Breast epithelium (tissue), 4 donors: ENCODE results near the gene CCNF. TPM values are rescaled to one million over a fixed set of nuclear protein-coding genes. Genes with fewer than 3 reads are reported as not detected.
"Not testable (repeated sequence)": the region's sequence is repeated elsewhere in the genome, so short reads cannot be mapped to it uniquely, and the experiment has no call there.

ENCODE experiments used
- DNase-seq, 2 donors: peaks; one replicate each; pipeline ENCODE4 v3.0.0-alpha.2; 2019; ENCODE audit warnings: low spot score in 2 of 2
- H3K27ac ChIP-seq, 2 donors: fragments of 200-600 bp; sonication (generic) in 1 of 2; one replicate each; pipeline ENCODE4 v1.5.1; 2016 to 2019; ENCODE audit warnings: mild to moderate bottlenecking in 1 of 2
- H3K27me3 ChIP-seq, 2 donors: fragments of 200-600 bp; sonication (generic) in 1 of 2; one replicate each; pipeline versions ENCODE4 v1.5.1 to v1.6.0; 2017 to 2019; ENCODE audit warnings: control low read depth in 1 of 2, mild to moderate bottlenecking in 1 of 2
- H3K36me3 ChIP-seq: fragments of 200-600 bp; one replicate; pipeline ENCODE4 v1.5.1; 2019
- H3K4me1 ChIP-seq, 2 donors: fragments of 200-600 bp; sonication (generic); one replicate each; pipeline ENCODE4 v1.5.1; 2016 to 2019; ENCODE audit warnings: control low read depth in 1 of 2
- H3K4me3 ChIP-seq, 3 donors: fragments of 200-600 bp; sonication (generic); 1 replicate in 2 of 3; 2 replicates in 1 of 3; pipeline ENCODE4 v1.5.1; 2016 to 2019; ENCODE audit warnings: mild to moderate bottlenecking in 3 of 3, moderate library complexity in 2 of 3
- H3K9me3 ChIP-seq, 2 donors: fragments of 200-600 bp; sonication (generic) in 1 of 2; one replicate each; pipeline ENCODE4 v1.5.1; 2016 to 2019; ENCODE audit warnings: control low read depth in 1 of 2
- CTCF ChIP-seq, 3 donors: fragments of 450-650 bp; IDR thresholded peaks; one replicate each; pipeline ENCODE4 v1.5.1; 2016 to 2017; ENCODE audit warnings: antibody characterized with exemption in 3 of 3, mild to moderate bottlenecking in 3 of 3, moderate library complexity in 3 of 3
- POLR2A ChIP-seq: fragments of 450-650 bp; IDR thresholded peaks from one replicate; pipeline ENCODE4 v1.6.1; 2016; ENCODE audit warnings: antibody characterized with exemption, mild to moderate bottlenecking, moderate library complexity
- POLR2AphosphoS5 ChIP-seq, 3 donors: sonication (generic); formaldehyde crosslinking; IDR thresholded peaks; one replicate each; pipeline ENCODE4 v1.6.1; 2017; ENCODE audit warnings: antibody characterized with exemption in 3 of 3
- intact Hi-C: fragments of 100-400 bp; cut with DNase I; formaldehyde crosslinking; loops from one replicate; pipeline ENCODE4 v1.15.1; 2023; ENCODE audit warnings: low total_unique reads
- total RNA-seq, 3 donors: library from RNA; depleted of rRNA; stranded (reverse); fragments of >200 nt; gene quantifications; one replicate each; pipeline ENCODE4 v1.1.0, GENCODE V29; 2016

The CCNF gene
- total RNA-seq, 3 donors from 2014 or later: 1.6 to 2.9 (median 2.7) TPM

DNA sequence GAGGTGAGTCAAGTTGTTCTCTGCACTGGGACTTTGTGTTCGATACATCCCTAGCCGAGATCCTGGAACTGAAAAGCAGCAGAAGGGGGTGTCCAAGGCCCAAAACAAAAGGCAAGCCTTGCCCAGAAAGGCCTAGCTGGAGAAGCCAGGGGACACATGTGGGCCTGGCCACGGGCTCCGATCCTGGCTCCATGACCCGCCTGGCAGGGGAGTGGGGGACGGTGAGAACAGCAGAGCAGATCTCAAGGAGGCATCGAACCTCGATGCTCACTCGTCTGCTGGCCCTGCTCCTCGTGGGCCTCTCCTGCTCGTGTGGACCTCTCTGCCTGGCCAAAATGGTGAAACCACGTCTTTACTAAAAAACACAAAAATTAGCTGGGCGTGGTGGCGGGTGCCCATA, 8.9 kb downstream of the CCNF start:
- H3K36me3 ChIP-seq: no peaks in the 10 kb centered on the region
- no peaks in the 10 kb centered on the region for H3K4me1 ChIP-seq
- no peak for TF ChIP-seq POLR2A
- no peak for TF ChIP-seq CTCF (IDR thresholded peaks at IDR 0.05)
- TF ChIP-seq POLR2AphosphoS5 (IDR thresholded peaks at IDR 0.05): no peak
- no peaks in the 10 kb centered on the region for H3K27me3 ChIP-seq
- H3K9me3 ChIP-seq: no peaks in the 10 kb centered on the region
- no peak overlapping the region for H3K4me3 ChIP-seq
- H3K27ac ChIP-seq: no peak overlapping the region
- intact Hi-C loops: no loop called here
- no peak for DNase-seq

DNA sequence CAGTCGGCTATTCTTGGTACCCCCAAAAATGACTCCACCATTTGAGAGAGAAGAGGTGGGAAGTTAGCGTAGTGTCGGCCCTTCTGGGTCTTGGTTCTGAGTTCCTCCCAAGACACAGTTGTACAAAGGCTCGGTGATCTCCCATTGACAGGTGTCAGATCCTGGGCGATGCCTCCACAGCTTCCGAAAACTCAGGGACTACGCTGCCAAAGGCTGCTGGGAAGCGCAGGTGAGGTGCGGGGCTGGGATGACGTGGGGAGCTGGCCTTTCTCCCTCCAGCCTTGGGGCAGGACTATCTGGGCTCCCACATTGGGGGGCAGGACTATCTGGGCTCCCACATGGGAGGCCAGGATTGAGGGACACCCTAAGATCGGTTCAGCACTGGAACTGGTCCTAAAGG, 10.4 kb downstream of the CCNF start:
- H3K4me3 ChIP-seq: no peak overlapping the region
- no peaks in the 10 kb centered on the region for H3K9me3 ChIP-seq
- no peak for TF ChIP-seq POLR2AphosphoS5 (IDR thresholded peaks at IDR 0.05)
- TF ChIP-seq POLR2A: no peak
- no peak for TF ChIP-seq CTCF (IDR thresholded peaks at IDR 0.05)
- H3K36me3 ChIP-seq: no peaks in the 10 kb centered on the region
- H3K27me3 ChIP-seq: no peaks in the 10 kb centered on the region
- intact Hi-C loops: no loop called here
- no peaks in the 10 kb centered on the region for H3K4me1 ChIP-seq
- no peak overlapping the region for H3K27ac ChIP-seq
- DNase-seq: no peak

DNA sequence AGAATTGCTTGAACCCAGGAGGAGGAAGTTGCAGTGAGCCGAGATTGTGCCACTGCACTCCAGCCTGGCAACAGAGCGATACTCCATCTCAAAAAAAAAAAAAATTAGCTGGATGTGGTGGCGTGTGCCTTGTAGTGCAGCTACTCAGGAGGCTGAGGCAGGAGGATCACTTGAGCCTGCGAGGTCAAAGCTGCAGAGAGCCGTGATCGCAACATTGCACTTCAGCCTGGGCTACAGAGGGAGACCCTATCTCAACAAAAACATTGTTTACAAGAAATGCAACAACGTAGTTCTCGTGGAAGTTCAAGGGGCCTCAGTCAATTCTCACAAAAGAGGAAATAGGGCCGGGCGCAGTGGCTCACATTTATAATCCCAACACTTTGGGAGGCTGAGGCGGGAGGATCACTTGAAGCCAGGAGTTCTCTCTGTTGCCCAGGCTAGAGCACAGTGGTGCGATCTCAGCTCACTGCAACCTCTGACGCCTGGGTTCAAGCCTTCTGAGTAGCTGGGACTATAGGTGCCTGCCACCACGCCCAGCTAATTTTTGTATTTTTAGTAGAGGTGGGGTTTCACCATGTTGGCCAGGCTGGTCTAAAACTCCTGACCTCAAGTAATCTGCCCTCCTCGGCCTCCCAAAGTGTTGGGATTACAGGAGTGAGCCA, 12.0 kb downstream of the CCNF start:
- intact Hi-C loops, H3K27me3 ChIP-seq, H3K27ac ChIP-seq: not testable (repeated sequence)

GRCh38 chr16:2443555-2443954, 14.3 kb downstream of the CCNF start:
- H3K27me3 ChIP-seq: no peaks in the 10 kb centered on the region
- H3K4me1 ChIP-seq: no peaks in the 10 kb centered on the region
- H3K9me3 ChIP-seq: no peaks in the 10 kb centered on the region
- TF ChIP-seq POLR2AphosphoS5 (IDR thresholded peaks at IDR 0.05) (no peak), CTCF (IDR thresholded peaks at IDR 0.05) (no peak), POLR2A (no peak)
- no peaks in the 10 kb centered on the region for H3K36me3 ChIP-seq
- no peak overlapping the region for H3K27ac ChIP-seq
- intact Hi-C loops: no loop called here
- no peak overlapping the region for H3K4me3 ChIP-seq
- DNase-seq: no peak

More for the DNA sequence above, 12.0 kb downstream of the CCNF start:
- H3K4me3 ChIP-seq, H3K9me3 ChIP-seq, DNase-seq, H3K36me3 ChIP-seq, H3K4me1 ChIP-seq: not testable (repeated sequence)

GRCh38 chr16:2447920-2448583, 18.8 kb downstream of the CCNF start:
- Histone ChIP-seq H3K27ac (no peak overlapping the region), H3K27me3 (no peaks in the 10 kb centered on the region), H3K4me3 (no peak overlapping the region), H3K36me3 (no peaks in the 10 kb centered on the region), H3K9me3 (no peaks in the 10 kb centered on the region), H3K4me1 (no peaks in the 10 kb centered on the region)
- intact Hi-C loops: no loop called here
- DNase-seq: no peak
- TF ChIP-seq POLR2A (no peak), POLR2AphosphoS5 (IDR thresholded peaks at IDR 0.05) (no peak), CTCF (IDR thresholded peaks at IDR 0.05) (no peak)
